GM19025 (cell line): ENCODE results near the gene PDGFRB.

Source experiments
- ATAC-seq: cut with Tn5 transposase; IDR thresholded peaks from one replicate; pipeline ENCODE4 v1.9.1; 2021; ENCODE audit warnings: mild to moderate bottlenecking, low read depth, moderate library complexity; ENCODE audit not compliant: unreplicated experiment

The PDGFRB gene

DNA sequence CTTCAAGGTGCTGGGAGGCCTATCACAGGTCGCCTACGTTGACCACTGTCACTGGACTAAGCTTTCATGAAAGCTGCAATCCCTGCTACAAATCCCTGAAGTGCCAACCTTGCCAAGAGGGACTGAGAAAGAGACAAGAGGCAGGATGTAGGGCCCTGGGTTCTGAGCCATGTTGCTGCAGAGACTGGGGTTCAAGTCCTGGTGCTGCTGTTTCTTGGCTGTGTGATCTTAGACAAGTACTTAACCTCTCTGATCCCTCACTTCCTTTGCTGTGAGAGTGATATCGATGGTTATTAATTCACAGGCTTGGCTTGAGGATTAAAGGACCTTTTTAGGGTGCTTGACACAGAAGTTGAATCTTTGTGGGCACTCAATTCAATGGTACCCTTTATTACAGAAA, 84.8 kb downstream of the PDGFRB start:
- no peak for ATAC-seq

DNA sequence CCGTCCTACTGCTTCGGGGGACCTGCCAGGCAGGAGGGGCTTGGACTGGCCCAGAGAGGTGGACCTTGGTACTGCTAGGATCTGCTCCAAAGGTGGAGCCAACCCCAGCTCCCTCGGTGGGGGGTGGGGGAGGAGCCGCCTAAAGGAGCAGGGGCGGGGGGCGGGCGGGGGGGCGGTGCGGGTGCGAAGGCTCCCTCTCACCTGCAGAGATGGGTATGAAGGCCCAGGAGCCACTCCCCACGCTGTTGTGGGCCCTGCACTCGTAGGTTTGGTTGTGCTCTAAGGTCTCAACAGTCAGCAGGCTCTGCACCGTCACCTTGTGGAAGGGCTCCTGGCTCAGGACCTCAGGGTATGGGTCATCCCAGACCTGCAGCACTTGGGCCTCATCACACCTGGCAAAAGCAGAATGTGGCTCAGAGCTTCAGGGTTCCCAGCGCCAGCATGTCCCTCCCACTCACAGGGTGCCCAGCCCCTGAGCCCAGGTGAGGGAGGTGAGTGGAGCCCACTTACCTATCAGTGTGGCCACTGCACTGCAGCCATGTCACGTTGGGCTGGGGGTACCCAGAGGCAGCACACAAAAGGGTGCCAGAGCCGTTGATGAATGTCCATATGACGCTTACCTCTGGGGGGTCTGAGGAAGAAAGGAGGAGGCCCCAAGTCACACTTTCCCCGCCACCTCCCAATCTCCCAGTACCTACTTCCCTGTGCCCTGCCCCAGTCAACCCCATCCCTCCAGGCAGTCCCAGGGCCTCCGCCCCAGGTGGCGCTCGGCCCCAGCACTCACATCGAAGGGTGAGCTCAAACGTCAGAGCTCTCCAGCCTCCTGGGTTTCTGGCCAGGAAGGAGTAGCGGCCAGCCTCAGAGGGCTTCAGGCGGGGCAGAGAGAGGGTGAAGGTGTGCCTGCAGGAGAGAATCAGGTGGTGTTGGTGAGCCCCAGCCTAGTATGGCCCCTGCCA, 85.7 kb downstream of the PDGFRB start:
- ATAC-seq = no peak

DNA sequence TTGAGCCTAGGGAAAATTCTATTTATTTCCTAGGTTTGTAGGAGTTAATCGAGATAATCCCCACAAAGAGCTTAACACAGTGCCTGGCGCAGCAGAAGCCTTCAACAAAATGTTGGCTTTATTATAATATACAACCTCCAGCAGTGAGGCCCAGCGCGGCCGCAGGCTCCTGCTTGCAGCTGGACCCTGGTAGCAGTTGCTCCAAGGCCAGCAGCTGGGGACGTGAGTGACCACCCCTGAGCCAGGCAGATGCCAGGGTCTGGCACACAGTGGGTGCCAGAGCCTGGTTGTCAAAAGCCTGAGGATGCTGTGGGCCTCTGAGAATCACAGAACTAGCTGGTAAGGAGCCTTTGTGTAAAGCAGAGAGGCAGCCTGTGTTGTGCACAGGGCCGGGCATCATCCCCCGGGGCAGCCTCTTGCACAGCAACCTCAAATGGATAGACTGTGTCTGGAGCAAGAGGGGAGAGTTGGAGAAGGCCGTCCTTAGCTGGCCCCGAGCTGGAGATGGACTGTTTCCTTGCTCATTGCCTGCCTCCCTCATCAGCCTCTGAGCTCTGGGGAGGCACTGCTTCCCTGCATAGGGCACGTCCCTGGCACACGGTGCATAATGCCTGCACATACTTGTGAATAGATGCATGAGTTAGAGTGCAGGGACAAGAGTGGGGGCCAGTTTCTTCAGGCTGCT, 86.5 kb downstream of the PDGFRB start:
- ATAC-seq = no peak

- no peak for ATAC-seq
These were observed 87.2 kb downstream of the PDGFRB start for GRCh38 chr5:150068472-150068871.

GRCh38 chr5:150068071-150068470, 87.6 kb downstream of the PDGFRB start:
- no peak for ATAC-seq

DNA sequence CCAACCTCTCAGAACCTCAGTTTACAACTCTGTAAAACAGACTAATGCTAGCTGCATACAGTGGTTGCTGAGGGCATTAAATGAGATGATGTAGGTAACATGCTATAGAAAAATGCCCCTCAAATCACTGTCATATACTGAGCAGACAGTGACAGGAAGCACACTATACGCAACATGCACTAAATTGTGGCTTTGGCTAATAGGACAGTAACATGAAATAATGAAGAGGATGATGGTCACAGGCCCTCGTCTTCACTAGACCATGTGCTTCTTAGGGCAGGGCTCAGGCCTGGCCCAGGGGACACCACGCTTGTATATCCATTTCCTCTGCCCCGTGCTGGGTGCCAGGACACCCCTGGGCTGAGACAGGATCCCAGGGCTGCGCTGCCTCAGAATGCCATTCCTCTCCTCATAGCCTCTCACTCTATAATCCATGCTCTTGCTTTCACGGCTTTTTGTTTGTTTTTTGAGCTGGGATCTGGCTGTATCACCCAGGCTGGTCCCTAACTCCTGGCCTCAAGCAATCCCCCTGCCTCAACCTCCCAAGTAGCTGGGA, 88.2 kb downstream of the PDGFRB start:
- ATAC-seq = no peak

DNA sequence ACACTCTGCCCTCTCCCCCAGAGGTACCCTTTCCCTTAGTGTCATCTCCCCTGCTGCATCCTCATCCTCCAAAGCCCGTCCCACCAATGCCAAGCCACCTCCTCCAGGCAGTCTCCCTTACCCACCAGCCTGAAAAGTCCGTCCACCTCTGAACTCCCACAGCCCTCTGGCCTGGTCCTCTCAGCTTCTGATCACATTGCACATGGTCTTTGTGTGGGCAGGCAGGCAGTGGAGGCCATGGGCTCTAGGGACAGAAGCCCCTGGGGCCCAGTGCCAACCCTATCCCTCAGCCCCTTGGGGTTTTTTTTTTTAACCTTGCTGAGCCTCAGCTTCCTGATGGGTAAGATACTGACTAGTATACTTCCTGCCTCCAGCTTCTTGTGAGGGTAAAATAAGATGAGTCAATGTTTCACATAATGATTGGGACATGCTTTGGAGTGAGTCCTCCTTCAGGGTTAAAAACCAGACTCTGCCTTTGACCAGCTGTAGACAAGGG, 88.7 kb downstream of the PDGFRB start:
- no peak for ATAC-seq

DNA sequence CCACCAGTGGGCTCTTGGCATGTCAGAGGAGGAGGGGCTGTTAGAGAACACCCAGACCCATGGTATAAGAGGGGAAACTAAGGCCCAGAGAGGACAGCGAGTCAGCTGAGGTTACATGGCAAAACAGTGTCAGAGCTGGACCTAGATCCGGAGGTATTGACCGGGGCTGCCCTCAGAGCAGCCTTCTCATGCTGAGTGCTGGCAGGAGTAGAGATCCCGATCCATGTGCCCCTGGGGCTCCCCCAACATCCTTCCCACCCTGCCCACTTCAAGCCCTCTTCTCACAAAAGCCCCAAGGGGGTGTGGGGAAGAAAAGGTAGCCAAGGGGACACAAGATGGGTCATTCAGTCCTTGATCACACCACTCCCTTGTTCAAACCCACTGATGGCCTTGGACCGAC, 89.2 kb downstream of the PDGFRB start:
- no peak for ATAC-seq

GRCh38 chr5:150065886-150066285, 89.8 kb downstream of the PDGFRB start:
- ATAC-seq = no peak

DNA sequence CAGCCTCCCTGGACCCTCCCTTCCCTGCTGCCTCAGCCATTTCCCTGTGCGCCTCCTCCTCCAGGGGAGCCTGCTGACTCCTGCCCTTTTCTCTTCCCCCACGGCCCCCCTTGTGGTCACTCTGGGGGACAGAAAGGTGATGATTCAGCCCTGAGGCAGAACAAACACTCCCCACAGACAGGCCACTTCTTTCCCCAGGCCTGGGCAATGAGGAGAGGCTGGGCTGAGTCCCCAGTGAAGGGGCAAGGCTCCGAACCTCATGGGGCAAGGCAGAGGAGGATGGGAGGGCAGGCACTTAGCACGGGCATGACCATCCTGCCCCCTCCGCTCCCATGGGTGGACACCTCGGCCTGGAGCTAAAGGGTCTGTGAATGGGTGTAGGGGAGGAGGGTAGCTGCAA, 90.3 kb downstream of the PDGFRB start:
- no peak for ATAC-seq

DNA sequence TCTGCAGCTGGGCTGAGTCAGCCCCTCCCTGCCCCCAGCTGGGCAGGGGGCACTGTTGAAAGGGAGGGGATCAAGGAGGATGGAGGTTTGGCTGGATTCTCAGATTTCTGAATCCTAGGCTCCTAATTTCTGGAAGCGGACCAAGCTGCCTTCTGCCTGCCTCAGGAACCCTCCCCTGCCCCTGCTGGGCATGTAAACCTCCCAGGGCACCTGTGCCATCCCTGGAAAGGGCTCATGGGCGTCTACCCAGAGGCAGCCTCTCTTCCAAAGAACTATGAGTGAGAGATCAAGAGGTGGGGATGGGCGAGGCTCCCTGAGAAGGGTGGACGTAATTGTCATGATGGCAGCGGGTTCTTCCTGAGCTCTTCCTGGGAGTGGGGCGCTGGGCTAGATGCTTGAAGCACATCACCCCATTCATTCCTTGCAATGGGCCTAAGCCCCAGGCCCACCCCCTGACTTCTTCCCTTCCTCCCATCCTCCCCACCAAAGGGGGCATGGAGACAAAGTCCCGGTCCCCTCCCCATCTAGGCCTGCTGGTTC, 90.9 kb downstream of the PDGFRB start:
- no peak for ATAC-seq
